GM19240 (cell line): ENCODE results near the gene XKR7.
A peak's percentile ranks its signal among the peaks of the same experiment; 100 is the strongest.

Experiments used
- DNase-seq: peaks from one replicate; pipeline ENCODE4 v3.0.0; 2011; ENCODE audit warnings: low spot score; ENCODE audit not compliant: insufficient read length

Gene XKR7

DNA sequence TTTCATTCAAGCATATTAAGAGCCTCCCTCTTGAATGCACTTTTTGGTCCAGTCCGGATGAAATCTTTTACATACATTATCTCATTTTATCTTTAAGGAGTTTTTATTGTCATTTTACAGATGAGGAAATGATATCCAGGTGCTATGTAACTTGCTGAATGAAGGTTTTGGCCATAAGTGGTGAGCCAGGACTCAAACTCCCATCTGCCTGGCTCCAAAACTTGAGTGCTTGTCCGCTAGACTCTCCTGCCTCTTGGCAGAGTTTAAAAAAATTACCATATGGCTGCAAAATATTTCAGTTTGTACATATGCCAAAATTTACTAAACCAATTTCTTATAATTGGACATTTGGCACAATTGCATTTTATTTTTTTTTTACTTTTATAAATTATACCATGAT is 28.3 kb upstream of the XKR7 start:
- no peak for DNase-seq

DNA sequence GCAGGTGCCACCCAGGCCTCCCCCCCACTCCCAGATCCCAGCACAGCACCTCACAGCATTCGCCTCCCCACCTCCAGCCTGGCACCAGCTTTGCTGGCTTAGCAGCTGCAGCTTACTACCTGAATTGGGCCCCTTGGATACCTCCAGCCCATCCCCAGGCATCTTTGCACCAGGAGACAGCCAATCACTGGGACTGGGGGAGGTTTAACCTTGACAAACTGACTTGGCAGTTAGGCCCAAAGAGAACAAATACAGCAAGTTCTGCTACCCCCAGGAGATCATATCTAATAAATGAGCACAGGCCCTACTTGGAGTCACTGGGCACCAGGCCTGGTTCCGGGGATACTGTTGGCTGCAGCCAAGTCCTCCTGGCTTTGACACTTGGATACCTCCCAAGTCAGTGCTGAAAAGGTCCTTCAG is 24.9 kb upstream of the XKR7 start:
- no peak for DNase-seq

DNA sequence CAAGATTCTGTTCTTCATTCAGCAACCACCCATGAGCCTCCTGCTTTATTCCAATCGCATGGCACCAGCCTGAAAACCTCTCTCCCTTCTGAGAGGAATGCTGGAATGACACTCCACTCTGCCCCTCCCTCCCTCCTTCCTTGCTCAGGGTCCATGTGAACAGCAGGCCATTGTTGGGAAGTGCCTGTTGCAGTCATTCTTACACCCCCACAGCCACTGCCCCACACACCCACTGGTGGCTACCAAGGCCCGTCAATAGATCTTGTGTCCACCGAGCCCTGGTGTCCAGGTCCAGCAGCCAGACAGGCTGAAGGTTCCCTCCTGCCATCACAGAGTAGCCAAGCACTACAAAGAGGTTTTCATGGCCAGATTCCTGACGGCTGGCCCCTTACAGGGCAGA is 22.6 kb upstream of the XKR7 start:
- DNase-seq, result no peak

DNA sequence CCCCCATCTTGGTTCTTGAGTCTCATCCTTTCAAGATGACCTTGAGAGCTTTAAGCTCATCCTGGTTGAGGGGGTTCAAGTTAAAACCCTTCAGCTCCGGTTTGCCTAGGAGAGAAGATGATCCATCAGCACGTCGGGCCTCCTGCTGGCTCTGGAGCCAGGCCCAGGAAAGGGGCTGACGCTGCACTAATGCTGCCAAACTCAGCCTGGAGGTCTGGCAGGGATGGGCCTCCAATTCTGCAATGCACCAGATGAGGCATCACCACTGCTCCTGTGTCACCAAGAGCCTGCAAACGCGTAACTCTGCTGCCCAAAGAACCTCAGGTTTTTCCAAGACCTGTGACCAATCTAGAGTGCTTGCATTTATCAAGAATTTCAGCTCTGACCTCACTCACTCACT is 22.2 kb upstream of the XKR7 start:
- no peak for DNase-seq

DNA sequence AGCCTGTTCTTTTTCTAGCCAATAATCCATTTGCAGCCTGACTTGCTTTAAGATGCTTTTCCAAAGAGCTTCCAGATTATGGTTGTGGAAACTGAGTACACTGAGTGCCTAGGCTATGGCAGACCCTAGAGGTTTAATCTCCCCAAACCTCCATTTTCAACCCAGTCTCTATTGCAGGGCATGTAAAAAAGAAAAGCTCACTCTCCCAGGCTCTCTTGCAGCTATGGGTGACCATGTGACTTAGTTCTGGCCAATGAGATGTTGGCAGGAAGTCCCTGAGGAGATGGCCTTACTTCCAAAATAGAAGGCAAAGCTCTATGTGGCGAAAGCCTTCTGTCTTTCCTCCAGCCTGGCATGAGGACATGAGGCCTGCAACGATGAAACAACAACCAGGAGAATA is 19.9 kb upstream of the XKR7 start:
- no peak for DNase-seq

DNA sequence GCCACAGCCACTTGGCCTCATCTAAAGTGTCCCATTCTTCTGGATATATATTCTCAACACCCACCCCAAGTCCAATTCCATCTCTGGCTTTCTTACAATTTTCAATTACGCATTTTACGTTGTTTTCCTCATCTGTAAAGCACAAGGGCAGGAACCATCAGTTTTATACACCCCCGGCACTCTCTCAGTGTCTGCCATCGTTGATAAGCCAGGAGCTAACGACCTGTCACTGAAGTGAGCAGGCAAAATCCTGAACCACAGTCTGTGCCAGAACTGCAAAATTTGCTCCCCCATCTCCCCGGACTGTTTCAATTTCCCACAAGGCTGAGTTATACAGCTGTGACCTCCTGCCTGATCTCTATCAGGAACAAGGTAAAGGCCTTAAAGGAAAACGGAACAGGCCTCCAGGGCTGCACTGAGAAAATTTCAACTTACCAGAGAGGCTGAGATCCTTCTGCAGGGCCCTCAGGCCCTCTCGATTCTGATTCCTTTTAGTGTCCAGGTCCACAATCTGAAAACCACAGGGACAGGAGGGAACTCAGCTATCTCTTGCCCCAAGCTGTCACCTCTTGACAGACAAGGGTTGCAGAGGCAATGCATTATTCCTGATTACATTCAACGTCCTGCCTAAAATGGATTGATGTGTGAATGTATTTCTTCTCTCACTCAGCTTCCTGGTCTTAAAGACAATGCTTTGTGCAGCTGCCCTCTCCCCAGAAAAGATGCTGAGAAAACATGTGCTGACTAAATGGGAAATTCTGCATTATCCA is 17.9 kb upstream of the XKR7 start:
- DNase-seq, result no peak

DNA sequence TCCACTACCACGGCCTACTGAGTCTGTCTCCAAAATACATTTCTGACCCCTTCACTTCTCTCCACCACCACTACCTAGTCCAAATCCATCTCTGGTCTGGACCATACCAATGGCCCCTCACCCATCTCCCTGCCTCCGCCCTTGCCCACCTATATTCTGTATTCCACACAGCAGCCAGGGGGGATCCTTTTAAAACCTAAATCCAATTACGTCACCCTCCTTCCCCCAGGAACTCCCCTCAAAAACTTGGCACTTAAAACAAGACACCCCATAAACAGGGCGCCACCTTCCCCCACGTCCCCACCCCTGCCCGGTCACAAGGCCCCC is 16.8 kb upstream of the XKR7 start:
- no peak for DNase-seq

DNA sequence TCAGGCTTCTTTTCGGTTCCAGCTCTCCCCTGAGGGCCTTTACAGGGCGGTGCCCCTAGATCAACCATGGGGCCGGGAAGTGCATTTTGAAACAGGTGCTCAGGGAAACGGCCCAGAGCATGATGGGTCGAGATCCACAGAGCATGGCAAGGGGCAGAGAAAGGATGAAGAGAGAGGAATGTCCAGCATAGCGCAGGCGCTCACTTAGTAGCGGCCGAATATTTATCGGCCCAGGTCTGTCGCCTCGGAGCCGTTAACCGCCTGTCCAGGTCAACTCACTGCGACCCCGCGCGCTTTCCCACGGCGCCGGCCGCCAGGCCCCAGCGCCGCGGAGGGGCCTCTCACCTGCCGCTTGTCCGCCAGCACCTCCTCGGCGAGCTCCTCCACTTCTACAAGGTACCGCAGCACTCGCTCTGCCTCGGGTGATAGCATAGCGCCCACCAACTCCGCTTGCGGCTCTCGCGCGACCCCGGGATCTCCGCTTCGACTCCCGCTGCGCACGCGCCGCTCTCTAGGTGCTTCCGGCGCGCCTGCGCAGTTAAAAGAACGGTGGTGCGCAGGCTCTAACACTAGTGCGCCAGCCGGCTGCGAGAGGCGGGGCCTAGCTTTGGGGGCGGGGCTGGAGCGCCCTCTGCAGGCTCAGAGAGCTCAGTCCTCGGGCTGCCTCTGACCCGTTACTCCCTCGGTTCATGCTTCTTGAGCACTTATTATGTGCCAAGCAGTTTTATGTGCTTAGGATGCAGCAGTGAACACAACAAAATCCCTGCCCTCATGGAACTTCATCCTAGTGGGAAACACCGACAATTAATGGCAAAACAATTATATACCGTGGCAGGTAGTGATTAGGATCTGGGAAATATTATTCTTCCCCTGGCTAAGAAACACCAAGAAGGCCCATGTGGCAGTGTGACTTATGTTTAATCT is 16.2 kb upstream of the XKR7 start, which contains the start of gene PDRG1:
PDRG1 (minus strand) TSS at position 517 of the 924 bp plus-strand sequence; CDS start at position 432, 85 bp downstream.
- DNase-seq, result peak; percentile 76

DNA sequence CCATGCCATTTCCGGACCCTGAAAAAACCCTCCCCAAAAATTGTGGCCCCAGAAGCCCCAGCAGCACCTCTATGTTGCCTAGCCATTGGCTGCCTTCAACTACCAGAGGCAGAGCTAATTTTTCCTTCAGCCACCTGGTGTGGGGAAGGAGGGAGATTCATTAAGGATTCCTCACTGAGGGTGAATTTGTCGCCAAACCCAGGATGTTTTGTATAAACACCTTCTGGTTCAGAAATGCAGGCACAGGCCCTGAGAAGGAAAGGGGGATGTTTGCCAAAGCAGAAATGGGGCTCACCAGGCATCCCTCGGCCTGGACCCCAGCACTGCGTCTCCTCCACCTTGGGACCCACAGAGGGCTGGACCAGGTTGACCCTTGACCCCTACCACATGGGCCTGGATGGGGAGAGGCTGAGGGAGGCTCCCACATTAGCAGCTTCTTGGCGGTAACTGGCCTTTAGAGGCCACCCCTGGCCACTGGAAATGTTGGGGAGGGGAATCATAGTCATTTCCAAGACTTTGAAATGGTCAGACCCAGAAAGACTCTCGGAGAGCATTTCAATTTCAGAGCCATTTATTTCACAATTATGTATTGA is 14.3 kb upstream of the XKR7 start:
- no peak for DNase-seq

DNA sequence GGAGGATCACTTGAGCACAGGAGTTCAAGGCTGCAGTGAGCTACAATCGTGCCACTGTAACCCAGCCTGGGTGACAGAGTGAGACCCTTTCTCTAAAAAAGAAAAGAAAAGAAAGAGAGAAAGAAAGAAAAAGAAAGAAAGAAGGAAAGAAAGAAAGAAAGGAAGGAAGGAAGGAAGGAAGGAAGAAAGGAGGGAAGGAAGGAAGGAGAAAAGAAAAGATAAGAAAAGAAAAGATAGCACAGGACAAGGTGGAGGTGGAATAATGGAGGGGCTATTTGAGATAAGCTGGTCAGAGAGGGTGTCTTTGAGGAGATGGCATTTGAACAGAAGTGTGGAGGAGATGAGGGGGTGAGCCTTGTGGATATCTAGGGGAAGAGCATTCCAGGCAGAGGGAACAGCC is 13.5 kb upstream of the XKR7 start:
- no peak for DNase-seq

DNA sequence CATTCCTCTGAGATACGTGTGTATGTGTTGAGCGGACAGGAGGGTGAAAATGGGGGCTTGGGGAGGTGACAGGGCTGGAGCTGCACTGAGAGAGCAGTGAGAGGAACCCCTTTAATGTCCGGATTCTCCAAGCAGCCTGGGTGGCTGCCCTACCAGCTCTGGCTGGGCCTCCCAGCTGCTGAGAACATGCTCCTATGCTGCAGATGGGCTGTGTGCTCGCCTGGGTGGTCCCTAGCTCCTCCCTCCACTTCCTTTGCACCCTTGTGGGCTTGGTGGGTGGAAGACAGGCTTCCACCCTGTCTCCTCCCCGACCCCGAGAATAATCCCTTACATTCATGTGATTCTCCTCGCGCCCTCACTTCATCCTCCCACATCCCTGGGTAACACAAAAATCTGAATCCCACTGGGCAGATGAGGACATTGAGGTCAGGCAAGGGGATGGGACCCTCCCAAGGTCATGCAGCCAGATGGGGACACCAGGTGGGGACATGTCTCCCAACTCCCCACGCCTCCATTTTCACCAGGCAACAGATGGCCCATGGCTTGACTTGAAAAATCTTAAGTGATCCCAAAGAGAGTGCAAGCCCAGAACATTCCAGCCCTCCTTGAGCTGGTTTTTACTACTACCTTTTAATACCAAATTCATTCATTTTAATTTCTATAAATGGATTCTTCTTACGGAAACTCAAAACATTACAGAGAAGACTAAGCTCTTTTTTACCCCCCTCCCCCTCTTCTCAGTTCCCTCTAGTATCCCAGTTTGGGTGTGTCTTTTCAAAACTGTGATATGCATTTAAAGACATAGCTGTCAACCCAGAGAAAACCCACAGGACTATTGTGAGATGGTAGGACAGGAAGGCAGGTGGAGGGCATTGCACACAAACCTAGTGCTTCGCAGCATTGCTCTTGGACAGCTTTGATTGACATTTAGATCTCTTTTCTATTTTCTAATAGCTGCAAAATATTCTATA is 11.1 kb upstream of the XKR7 start:
- DNase-seq, result no peak

DNA sequence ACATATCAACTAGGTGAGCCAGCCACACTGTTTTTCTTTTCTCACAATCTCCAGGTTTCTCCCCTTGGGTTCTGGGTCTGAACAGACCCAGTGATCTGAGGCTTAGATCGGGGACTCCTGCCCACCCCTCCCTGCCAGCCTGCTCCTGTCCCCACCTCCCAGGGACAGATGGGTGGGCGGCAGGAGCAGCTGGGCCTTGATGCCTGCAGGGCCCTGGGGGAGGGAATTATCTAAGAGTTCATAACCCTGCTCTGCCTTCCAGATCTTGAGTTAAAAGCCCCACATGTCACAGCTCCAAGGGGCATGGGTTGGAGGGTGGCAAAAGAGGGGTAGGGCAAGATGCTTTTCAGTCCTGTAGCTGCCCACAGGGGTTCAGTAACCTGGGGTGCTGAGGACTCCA is 5.2 kb upstream of the XKR7 start:
- DNase-seq, result no peak

DNA sequence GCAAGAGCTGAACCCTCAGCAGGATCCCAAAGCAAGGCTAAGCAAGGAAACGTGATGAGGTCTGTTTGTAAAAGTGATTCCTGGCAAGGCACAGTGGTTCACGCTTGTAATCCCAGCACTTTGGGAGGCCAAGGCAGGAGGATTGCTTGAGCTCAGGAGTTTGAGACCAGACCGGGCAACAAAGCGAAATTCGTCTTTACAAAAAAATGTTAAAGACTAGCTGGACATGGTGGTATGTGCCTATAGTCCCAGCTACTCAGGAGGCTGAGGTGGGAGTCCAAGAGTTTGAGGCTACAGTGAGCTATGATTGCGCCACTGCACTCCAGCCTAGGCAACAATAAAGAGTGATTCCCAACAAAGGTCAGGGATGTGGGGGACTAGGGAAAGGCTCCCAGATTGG is 4.1 kb upstream of the XKR7 start:
- no peak for DNase-seq

DNA sequence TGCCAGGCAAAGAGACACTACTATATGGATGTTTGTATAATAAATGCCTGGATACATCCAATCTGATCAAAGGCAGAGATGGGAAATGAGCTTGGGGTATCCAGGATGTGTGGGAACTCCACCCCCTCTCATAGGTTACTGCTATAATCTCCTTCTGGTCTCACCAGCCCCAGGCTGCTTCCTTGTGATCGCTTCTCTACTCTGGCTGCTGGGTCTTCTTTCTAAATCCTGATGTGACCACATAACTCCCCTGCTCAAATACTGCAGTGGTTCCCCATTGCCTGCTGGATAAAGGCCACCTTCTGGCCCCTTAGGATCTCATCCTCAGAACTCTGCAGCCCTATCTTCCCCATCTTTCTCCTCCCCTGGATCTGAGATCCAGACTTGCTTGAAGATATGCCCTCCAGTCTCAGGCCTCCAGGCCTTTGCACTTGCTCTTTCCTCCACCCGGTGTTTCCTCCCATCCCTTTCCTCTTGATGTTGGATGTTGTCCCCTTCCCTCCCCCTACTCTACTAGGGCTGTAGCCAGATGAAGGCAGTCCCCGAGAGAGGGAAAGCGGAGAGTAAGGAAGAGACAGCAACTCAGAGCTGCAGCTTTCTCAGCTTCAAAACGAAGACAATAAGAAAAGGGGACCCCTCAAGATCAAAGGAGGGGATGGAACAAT is 828 bp upstream of the XKR7 start:
- DNase-seq, result no peak

DNA sequence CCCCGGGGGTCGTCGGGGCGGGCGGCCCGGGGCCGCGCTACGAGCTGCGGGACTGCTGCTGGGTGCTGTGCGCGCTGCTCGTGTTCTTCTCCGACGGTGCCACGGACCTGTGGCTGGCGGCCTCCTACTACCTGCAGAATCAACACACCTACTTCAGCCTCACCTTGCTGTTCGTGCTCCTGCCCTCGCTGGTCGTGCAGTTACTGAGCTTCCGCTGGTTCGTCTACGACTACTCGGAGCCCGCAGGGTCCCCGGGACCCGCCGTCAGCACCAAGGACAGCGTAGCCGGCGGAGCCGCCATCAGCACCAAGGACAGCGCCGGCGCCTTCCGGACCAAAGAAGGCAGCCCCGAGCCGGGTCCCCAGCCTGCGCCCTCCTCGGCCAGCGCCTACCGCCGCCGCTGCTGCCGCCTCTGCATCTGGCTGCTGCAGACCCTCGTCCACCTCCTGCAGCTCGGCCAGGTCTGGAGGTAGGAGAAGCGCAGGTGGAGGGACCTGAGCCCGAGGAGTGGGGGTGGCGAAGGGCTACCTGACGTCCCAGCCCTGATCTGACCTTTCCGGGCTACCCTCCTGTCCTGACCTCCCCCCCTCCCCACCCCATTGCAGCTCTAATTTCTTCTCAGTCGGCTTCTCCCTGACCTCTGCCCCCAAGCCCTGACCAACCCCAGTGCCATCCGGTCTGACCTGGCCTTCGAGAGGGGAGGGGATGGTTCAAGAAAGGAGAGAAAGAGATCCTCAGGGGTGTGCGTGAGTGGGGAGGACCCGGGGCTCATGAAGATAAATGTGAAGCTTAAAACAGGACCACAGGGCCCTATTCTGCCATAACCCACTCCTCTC is 558 bp downstream of the XKR7 start:
- peak; percentile 85 for DNase-seq

DNA sequence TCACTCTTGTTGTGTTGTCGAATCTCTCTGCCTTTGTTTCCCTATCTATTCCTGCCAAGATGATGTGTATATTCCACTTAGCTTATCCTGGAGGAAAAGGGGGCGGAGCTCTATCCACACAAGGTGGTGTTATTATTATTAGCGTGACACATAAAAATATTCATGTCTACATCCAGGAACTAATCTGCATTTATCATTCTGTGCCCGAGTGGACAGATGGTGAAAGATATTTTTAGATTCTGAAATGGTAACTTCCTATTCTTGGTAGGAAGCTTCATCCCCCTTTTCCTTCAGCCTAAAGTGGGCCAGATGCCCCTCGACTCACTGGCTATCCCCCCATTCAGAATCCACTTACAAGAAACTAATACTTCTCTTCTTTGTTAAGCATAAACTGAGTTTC is 2.0 kb downstream of the XKR7 start:
- no peak for DNase-seq

DNA sequence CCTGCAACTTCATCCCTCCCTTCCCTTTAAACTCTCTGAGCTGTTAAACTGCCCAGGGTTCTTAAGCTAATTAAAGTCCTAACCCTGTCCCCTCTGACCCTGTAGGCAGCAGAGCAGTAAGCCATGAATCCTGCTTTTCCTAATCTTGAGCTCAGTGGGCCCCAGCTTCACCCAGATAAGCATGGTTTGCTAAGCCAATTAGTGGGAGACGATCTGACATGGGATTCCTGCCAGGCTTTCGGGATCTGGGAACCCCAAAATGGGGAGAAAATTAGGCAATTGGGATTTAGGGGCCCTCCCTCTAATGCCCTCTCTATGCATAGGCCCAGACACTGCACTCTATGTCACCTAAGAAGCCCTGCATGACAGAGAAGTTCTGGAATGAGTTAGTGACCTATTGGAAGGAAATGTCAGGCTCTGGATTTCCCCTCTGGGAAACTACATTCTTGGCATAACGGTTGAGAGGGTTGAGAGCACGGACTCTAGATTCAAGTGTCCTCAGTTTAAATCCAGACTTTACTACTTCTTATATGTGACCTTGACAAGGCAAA is 4.6 kb downstream of the XKR7 start:
- DNase-seq, result no peak

DNA sequence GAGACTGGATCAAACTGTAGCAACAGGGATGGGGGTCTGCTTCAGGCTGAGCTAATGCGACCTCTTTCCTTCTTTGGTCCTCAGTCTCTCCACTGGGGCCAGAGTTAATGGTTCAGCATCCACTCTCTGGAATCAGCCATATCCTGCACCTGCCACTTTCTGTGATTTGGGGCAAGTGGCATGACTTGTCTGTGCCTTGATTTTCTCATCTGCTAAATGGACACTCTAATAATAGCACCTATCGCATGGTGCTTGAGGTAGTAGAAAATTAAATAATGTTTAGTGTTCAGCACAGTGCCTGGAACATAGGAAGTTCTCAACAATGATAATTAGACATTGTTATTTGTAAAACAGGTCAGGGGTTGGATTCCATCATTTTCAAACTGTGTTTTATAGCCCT is 6.3 kb downstream of the XKR7 start:
- no peak for DNase-seq

DNA sequence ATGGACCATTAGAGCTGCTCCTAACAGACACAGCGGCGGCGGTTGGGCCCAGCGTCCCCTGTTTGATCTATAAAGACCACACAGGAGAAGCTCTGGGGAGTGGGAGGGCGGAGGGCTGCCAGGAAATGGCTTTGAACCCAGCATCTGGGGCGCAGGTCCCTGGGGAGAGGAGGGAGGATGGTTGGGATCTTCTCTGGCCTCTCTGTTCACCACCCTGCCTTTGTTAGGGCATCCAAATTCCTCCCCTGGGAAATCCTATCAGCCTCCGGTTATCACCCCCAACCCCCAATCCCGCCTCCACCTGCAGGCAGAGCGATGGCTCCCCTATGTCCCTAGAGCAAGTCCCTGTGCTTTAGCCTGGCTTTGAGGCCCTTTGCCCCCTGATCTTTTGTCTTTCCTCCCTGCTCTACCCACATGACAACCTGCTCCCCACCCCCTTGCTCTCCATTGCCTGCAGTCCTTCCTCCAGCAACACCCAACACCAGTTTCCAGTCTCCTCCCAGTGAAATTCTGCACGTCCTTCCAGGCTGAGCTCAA is 7.1 kb downstream of the XKR7 start:
- no peak for DNase-seq
